ENCODE results near the gene TEX19.

Gene TEX19

GRCh38 chr17:82321947-82322466, 37.0 kb upstream of the TEX19 start:
- DNase-seq (ENCODE audit: low read depth, low spot score), result no peak

- DNase-seq (ENCODE audit: low read depth, low spot score), result no peak
Measured at GRCh38 chr17:82322526-82323453, 36.3 kb upstream of the TEX19 start.

- DNase-seq (ENCODE audit: low read depth, low spot score), result no peak
Measured at GRCh38 chr17:82323514-82324234, 35.4 kb upstream of the TEX19 start.

- no peak for DNase-seq (ENCODE audit: low read depth, low spot score)
Measured at GRCh38 chr17:82324566-82325285, 34.3 kb upstream of the TEX19 start.

- no peak for DNase-seq (ENCODE audit: low read depth, low spot score)
Measured at GRCh38 chr17:82325286-82326180, 33.5 kb upstream of the TEX19 start.

- no peak for DNase-seq (ENCODE audit: low read depth, low spot score)
Measured at GRCh38 chr17:82327289-82327688, 31.8 kb upstream of the TEX19 start.

GRCh38 chr17:82327757-82328140, 31.3 kb upstream of the TEX19 start:
- no peak for DNase-seq (ENCODE audit: low read depth, low spot score)

GRCh38 chr17:82328141-82328993, 30.7 kb upstream of the TEX19 start:
- no peak for DNase-seq (ENCODE audit: low read depth, low spot score)

GRCh38 chr17:82328994-82329507, 30.0 kb upstream of the TEX19 start:
- DNase-seq (ENCODE audit: low read depth, low spot score), result no peak

- DNase-seq (ENCODE audit: low read depth, low spot score), result no peak
Measured at GRCh38 chr17:82329683-82330321, 29.2 kb upstream of the TEX19 start.

- no peak for DNase-seq (ENCODE audit: low read depth, low spot score)
Measured at GRCh38 chr17:82330322-82331239, 28.5 kb upstream of the TEX19 start.

GRCh38 chr17:82331345-82331939, 27.6 kb upstream of the TEX19 start:
- DNase-seq (ENCODE audit: low read depth, low spot score), result no peak

GRCh38 chr17:82332669-82333278, 26.3 kb upstream of the TEX19 start:
- DNase-seq (ENCODE audit: low read depth, low spot score), result no peak

GRCh38 chr17:82333279-82334171, 25.5 kb upstream of the TEX19 start, which contains the start of gene SECTM1:
Gene SECTM1, minus strand, starts transcription at chr17:82333766. Its CDS starts 6,526 bp downstream, at chr17:82327240.
- DNase-seq (ENCODE audit: low read depth, low spot score), result no peak

GRCh38 chr17:82334204-82334621, 24.8 kb upstream of the TEX19 start:
- DNase-seq (ENCODE audit: low read depth, low spot score), result no peak
